Activated CD4-positive, CD25-positive, alpha-beta regulatory T cell treated with anti-CD3 and anti-CD28 coated beads, Interleukin-2, amount 50 U/mL, for 24 hours (primary cell): ENCODE results near the gene DCDC2B.
A peak's percentile ranks its signal among the peaks of the same experiment; 100 is the strongest.
"Not testable (repeated sequence)": the region's sequence is repeated elsewhere in the genome, so short reads cannot be mapped to it uniquely, and the experiment has no call there.

Experiments
- ATAC-seq, 2 donors: fragments of 150-1000 bp; cut with Tn5 transposase; one replicate each; pipeline ENCODE4 v1.10.0; 2021; ENCODE audit warnings: mild to moderate bottlenecking in 1 of 2, moderate library complexity in 1 of 2

The DCDC2B gene

GRCh38 chr1:32228771-32229170, 19.9 kb downstream of the DCDC2B start:
- ATAC-seq, result no peak

DNA sequence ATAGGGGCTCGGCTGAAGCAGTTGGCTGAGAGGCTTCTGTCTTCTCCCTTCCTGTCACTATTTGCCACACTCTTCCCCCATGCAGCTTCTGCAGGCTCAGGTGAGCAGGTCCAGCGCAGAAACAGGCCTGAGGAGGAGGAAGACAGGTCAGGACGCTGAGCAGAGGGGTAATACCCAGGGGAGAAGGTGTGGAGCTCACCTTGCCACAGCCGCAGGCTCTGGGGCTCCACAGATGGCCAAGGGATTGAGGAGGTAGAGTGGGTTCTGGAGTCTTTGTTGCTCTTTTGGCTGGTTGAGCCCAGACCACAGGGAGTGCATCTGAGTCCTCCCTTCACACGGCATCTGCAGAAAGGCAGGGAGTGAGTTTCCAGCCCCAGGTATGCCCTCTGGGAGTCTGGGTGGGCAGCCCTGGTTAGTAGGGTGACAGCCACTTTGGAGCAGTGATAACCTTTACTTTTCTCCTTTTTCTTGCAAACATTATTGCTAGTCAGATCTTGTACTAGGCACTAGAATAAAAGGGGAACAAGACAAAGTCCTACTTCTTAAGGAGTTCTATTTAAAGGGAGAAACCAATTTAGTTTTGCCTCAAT, 23.0 kb downstream of the DCDC2B start:
- ATAC-seq, result no peak

GRCh38 chr1:32232558-32233304, 23.8 kb downstream of the DCDC2B start:
- ATAC-seq, result no peak

DNA sequence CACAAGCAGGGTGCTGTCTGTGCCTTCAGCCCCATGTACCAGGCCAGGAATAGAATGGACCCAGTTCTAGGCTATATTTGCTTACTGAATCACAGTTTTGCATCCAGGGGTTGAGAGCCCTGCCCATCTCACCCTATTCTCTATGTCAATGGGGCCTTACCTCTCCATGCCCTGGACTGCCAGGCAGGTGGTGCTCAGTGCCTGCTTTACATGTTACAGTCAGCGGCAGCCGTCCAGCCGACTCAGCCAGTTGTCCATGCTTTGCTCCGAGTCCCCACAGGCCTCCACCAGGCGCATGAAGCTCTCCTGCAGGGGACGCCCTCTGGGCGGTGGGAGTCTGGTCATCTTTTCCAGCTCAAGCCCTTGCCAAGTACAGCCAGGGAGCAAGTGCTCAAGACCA, 25.9 kb downstream of the DCDC2B start:
- ATAC-seq, result no peak

GRCh38 chr1:32239337-32239736, 30.4 kb downstream of the DCDC2B start:
- no peak for ATAC-seq

GRCh38 chr1:32239790-32240139, 30.9 kb downstream of the DCDC2B start:
- no peak for ATAC-seq

GRCh38 chr1:32240140-32240951, 31.5 kb downstream of the DCDC2B start:
- peak; percentile 64 to 65 for ATAC-seq

- ATAC-seq, result peak; percentile 68 to 70
Observed at GRCh38 chr1:32241001-32241763, 32.3 kb downstream of the DCDC2B start.

DNA sequence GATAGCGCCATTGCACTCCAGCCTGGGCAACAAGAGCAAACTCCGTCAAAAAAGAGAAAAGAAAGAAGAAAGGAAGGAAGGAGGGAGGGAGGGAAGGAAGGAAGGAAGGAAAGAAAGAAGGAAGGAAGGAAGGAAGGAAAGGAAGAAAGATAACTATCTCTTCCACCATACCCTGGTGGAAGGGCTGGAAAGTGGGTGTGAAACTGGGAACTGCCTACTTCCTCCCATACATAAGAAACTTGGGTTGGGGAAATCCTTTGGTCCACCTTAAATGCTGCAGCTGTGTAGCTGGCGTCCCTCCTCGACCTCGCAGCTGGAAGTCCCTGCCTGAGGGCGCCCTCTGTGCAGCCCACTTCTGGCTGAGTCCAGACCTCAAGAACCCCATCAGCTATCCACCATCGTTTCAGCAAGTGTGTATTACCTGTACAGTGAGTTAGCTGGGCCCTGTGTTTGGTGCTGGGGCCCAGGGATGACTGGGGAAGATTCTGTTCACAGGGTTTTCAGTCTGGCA, 33.5 kb downstream of the DCDC2B start:
- no peak for ATAC-seq

DNA sequence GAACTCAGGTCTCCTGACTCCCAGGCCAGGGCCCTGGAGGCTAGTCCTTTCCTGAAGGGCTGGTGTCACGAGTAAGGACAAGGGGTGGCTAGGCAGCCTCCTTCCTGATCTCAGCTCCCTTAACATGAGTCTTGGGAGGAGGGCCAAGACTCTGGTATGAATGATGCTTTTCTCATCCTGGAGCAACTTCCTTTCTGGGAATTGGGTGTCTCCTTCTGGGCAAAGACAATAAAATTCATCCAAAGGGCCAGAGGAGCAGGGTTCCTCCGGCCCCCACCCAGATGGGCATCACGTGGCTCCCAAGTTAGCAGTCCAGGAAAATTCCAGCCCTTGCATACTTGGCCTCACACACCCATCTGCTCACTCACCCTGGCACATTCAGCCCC, 38.0 kb downstream of the DCDC2B start, which contains the start of gene FAM167B:
Gene FAM167B (plus strand): TSS at position 335 of the 386 bp plus-strand sequence. CDS start 200 bp downstream, outside the sequence.
- no peak for ATAC-seq

GRCh38 chr1:32247452-32247851, 38.6 kb downstream of the DCDC2B start:
- ATAC-seq, result no peak

DNA sequence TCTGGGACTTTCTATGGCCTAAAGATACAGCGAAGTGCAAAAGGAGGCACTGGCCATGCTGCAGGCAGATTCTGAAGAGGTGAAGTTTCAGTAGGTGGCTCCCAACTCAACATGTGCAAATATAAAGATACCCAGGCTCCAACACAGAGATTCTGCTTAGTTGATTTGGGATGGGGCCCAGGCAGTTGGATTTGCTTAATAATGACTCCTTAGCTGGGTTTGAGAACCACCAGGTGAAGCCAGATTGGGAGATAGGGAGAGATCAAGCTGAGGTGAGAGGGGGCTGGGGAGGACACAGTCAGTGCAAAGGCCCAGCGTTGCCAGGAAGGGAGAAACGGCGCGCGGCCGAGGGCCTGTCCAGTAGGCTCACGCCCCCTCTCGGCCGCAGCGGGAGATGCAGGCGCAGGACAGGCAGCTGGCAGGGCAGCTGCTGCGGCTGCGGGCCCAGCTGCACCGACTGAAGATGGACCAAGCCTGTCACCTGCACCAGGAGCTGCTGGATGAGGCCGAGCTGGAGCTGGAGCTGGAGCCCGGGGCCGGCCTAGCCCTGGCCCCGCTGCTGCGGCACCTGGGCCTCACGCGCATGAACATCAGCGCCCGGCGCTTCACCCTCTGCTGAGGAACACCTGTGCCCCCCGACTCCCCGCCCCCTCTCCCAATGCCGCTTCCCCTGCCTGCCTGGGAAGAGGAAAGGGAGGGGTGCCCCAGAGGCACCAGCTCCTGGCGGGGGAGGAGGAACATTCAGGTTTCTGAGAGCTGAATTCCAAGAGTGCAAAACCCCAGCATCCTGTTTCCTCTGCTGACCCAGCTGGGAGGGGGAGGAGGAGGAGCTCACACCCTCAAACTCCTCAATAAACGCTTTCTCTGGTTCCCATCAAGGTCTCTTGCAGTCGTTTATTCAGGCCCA, 39.3 kb downstream of the DCDC2B start:
- peak; percentile 12 to 29 for ATAC-seq

DNA sequence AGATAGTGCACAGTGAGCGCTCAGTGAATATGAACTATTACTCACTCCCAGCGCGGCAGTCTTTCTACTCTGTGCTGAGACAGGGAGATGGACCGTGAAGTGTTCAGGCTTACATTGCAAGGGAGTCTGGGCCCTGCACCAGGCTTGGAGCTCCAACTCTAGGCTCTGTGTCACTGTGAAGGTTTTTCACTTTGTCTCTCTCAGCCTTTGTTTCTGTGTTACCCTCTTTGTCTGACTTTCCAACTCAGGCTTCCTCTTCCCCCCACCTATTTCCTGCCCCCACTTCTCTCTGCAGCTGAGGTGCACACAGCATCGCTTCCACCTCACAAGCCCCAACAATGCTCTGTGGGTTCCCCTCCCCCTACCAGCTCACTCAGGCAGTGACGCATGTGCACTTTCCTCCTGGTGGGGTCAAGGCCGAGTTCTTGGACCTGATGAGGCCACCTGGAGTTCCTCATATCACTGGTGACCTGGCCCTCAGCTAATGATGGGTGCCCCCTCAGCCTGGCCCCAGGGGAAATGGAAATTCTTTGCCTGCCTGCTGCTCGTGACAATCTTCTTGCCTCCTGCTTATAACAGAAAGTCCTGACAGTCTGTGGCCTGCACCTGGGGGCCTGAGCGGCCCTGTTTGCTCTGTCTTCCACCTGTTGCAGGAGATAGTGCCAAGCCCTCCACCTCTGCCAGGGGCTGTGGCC, 41.1 kb downstream of the DCDC2B start:
- peak; percentile 74 to 75 for ATAC-seq

DNA sequence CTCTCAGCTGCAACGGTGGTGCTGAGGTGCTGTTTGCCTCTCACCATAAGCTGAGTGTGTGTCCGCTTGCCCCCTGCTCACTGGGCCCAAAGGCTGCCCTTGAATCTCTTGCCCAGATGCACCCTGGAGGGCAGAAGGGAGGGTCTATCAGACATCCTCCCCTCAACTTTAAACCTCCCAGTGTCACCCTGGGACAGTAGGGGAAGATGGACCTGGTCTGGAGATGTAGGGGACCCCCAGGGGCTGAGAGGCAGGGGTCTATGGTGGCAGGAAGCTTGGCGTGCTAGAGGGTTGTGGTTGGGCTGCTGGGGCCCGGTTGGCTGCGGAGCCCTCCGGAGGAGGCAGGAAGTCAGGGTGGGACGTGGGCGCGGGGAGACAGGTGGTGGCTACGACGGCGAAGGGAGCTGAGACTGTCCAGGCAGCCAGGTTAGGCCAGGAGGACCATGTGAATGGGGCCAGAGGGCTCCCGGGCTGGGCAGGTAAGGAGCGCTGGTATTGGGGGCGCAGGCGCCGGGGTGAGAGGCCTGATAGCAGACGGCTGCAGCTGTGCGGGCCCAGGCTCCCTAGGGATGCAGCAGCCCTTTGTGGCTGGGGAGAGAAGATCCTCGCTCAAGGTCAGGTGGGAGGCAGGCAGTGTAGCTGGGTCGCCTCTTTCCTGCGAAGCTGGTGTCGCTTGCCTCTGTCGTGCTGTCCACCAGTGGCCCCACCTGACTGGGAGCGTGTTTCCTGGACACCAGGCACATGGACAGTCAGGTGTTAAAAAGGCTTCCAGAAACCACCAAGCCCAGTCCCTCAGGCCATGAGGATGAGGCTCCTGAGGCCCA, 42.2 kb downstream of the DCDC2B start, which contains the start of gene LCK:
Gene LCK (plus strand): TSS at position 373 of the 824 bp plus-strand sequence. CDS start 23,065 bp downstream, outside the sequence.
- peak; percentile 43 to 44 for ATAC-seq

DNA sequence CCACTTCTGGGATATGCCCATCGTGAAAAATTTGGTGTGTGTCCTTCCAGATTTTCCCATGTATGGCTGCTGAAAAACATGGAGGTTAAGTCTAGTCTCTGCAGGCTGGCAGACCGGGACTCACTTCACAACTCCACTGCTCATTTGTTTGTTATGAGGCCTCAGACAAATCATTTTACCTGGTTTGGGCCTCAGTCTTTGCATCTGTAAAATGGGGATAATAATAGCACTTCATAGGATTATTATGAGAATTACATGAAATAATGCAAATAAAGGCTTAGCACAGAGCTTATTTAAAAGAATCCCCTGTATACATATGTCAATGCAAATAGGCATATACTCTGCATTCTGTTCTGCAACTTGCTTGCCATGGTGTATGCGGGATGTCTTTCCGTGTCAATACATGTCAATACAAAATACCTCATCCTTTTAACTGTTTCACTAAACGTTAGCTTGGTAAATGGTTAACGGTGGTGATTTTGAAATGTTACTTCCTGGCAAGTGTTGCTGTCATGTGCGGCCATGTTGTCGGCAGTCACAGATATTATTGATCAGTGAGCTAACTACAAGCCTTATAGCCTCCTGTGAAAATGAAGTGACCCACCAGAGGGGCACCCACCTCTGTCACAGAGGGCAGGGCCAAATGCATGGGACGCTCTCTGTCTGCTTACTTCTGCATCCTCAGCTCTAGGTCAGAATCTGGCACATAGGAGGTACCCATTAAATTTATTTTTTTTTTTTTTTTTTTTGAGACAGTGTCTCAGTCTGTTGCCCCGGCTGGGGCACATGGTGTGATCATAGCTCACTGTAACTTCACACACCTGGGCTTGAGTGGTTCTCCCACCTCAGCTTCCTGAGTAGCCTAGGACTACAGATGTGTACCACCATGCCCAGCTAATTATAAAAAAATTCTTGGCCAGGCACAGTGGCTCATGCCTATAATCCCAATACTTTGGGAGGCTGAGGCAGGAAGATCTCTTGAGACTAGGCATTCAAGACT, 46.5 kb downstream of the DCDC2B start:
- ATAC-seq, result no peak

GRCh38 chr1:32256473-32257226, 47.8 kb downstream of the DCDC2B start:
- ATAC-seq, result peak; percentile 30 to 36

- no peak for ATAC-seq
Observed at GRCh38 chr1:32257227-32257508, 48.3 kb downstream of the DCDC2B start.

DNA sequence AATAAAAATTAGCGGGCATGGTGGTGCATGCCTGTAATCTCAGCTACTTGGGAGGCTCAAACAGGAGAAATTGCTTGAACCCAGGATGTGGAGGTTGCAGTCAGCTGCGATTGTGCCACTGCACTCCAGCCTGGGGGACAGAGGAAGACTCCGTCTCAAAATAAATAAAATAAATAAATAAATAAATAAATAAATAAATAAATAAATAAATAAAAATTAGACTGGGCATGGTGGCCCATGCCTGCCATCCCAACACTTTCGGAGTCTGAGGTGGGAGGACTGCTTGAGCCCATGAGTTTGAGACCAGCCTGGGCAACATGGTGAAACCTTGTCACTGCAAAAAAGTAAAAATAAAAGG, 54.3 kb downstream of the DCDC2B start:
- not testable (repeated sequence) for ATAC-seq
